HG02588 (cell line): Measurements from ENCODE around the gene TEX261.

Experiments
- ATAC-seq: cut with Tn5 transposase; IDR thresholded peaks from one replicate; pipeline ENCODE4 v1.9.1; 2021; ENCODE audit warnings: mild to moderate bottlenecking, moderate library complexity; ENCODE audit not compliant: unreplicated experiment

TEX261 gene

GRCh38 chr2:70937866-70938585 lies 56.6 kb downstream of the TEX261 start:
- no peak for ATAC-seq

DNA sequence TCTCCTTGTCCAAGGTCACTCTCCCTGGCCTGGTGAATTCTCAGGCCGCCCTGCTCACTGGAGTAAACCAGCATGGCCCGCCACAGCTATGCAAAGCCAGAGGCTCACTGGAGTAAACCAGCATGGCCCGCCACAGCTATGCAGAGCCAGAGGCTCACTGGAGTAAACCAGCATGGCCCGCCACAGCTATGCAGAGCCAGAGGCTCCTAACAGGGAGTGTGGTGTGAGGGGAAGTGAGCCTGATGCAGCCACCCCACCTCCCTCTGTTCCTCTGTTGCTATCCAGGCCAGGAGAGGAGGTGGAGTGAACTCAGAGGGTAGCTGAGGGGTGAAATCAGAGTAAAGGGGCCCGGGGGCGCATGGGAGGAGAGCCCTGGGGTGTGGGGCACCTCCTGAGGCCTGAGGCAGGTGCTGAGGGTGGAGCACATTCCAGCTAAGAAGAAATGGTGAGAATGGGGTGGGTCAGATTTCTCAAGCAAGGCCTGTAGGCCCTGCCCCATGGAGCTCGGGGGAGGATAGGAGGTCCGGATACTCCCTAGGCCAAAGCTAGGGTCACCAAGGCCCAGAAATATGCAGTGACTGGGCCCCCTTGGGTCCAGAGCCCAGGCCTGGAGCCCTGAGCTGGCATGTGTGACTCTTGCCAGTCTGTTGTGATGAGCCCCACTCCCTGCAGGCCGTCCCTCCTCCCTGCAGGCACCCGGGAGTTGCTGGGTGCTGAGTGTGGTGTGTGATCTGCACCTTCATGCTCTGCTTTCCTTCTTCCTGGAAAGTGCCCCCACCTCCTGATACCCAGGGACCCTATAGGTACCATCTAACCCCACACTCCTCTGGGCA lies 57.5 kb downstream of the TEX261 start:
- ATAC-seq, result no peak

- ATAC-seq, result no peak
Measured at GRCh38 chr2:70936165-70936978, 58.3 kb downstream of the TEX261 start.
